Measurements from ENCODE around the gene IL11.
A peak's percentile ranks its signal among the peaks of the same experiment; 100 is the strongest.

Gene IL11

GRCh38 chr19:55322204-55322885 is 47.9 kb downstream of the IL11 start:
- DNase-seq = no peak

- DNase-seq = peak in 1 of 2 donors; percentile 42
Measured at GRCh38 chr19:55321466-55322137, 48.7 kb downstream of the IL11 start.

DNA sequence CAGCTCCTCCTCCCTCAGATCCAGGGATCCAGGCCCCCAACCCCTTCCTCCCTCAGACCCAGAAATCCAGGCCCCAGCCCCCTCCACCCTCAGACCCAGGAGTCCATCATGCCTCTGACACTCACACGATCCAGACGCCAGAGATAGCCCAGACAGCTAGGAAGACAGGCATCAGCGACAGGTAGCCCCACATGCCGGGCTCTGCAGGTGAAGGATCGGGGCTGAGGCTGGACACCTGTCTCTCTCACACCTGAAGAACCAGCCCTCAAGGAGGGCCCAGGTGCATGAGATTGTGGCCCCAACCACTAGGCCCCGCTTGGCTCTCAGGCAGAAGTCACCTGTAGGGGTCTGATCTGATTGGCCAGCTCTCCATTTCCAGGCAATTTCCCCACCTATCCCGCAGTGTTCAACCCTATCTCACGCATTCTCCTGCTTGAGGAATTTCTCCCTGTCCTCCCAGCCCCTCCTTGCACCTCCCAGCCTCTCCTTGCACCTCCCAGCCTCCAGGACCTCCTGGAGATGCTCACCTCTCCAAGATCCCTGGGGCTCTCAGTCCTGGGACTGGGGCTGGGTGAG is 49.3 kb downstream of the IL11 start:
- DNase-seq = no peak

GRCh38 chr19:55319785-55320184 is 50.5 kb downstream of the IL11 start:
- DNase-seq = no peak

GRCh38 chr19:55316646-55317045 is 53.6 kb downstream of the IL11 start:
- DNase-seq = no peak

- DNase-seq = no peak
Measured at GRCh38 chr19:55315956-55316525, 54.2 kb downstream of the IL11 start.

DNA sequence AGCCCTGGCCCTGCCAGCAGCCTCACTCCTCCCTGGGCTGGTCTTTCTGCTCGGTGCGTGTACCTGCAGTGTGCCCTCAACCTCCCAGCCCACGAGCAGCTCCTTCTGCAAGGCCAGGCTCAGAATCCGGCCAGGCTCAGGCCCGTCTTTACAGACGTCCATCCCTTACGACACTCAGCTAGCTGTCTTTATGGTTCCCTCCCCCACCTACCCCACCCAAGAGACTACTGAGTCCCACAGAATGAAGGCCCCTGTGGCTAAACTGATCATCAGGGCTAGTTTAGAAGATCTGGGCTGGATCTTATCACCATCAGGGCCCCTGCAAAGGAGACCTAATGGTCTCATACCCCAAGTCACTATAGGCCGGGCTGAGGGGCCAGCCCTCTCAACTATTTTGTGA is 55.9 kb downstream of the IL11 start:
- no peak for DNase-seq
